Measurements from ENCODE around the gene CHPF.

The CHPF gene

DNA sequence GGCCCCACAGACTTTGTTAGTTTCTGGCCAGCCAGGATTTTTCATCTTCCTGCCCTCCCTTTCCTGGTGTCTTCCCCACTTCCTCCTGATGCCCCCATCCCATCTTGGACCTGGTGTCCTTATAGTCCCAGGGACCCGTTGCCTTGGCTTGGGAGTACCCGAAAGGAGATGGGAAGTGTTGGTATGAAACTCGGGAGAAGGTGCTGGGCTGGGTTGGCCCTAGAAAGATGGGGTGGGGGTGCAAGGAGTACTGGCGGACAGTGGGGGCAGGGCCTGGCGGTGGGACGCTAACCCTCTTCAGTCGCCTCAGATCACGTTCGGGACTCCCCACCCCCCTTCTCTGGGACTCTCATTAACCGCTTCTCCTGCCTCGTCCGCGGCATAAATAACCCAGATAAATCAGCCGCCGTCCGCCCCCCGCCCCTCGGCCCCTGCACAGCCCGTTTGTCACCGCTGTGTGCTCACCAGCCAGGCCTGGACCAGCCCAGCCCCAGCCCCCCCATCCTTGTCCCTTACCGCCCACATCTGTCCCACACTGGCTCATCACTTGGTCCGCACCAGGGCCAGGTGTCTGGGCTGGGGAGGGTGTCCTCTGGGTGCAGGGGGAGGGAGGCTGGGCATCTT is 33.0 kb downstream of the CHPF start:
- DNase-seq = no peak

GRCh38 chr2:219509780-219510511 is 33.7 kb downstream of the CHPF start:
- peak; percentile 78 for DNase-seq

- DNase-seq = no peak
Measured at GRCh38 chr2:219508971-219509779, 34.4 kb downstream of the CHPF start.

- no peak for DNase-seq
Measured at GRCh38 chr2:219508444-219508734, 35.2 kb downstream of the CHPF start.

- DNase-seq = no peak
Measured at GRCh38 chr2:219507581-219508443, 35.8 kb downstream of the CHPF start.

DNA sequence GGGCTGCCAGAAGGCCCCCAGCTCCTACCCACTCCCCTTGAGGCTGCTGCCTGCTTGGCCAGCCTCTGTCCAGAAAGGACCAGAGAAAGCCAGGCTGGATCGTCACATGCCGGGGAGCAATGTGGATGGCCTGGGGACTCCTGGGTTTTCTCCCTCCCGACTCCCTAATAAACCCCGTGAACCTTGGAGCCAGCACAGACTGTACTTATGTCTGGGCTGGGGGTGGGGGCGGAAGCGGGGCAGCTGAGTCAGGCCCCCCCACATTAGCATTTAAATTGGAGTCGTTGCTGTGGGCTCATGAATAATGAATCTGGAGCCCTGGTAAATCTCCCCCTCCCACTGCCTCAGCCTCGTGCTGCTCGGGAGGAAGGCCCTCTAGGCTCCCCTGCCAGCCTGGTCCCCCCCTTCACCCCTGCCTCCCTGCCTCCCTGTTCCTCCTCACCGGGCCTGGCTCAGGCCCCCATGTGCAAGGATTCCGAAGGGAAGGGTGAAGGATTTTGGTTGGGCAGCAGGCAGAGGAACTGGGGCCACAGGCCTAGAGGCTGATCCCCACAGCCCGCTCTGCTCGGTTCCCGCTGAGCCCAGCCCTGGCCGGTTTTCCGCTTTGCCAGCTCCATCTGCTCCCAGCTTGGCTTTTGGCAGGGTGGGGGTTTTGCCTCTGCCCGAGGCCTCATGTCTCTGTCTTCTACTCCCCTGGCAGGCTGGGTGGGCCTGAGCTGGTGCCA is 36.6 kb downstream of the CHPF start:
- no peak for DNase-seq

DNA sequence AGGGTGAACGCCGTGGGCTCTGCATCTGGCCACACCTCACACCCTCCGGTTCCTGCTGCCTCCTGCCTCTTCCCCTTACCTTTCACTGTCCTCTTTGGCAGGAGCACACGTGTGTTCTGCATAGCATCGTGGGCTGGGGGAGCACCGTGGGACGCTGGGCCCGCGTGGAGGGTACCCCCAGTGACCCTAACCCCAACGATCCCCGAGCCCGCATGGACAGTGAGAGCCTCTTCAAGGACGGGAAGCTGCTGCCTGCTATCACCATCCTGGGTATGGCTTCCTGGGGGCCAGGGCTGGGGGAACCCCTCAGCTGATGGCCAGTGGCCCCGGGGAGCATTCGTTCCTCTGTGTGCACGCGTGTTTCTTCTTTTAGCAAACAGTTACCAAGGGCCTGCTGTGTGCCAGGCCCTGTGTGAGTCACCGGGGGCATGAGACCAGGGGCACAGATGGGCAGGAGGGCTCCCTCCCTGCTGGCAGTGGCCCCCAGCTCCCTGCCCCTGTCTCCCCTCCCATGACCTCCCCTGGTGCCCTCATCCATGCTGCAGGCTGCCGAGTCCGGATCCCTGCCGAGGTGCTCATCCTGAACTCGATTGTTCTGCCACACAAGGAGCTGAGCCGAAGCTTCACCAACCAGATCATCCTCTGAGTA is 37.3 kb downstream of the CHPF start:
- no peak for DNase-seq

DNA sequence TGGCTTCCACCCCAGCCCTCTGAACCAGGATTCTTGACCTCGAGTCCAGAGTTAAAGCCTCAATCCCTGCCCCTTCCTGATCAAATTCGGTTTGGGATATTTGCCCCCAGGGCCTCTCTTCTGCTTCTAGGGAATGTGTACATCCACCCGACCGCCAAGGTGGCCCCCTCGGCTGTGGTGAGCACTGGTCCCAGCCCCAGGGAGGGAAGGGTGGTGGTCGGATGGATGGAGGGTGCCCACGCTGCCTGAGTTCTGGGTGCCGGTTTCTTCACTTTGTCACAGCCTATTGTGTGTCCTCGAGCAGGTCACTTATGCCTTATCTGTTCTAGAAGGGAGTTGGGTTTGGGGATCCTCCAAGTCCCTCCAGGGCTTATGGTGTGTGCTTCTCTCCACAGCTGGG is 38.0 kb downstream of the CHPF start:
- DNase-seq = no peak

DNA sequence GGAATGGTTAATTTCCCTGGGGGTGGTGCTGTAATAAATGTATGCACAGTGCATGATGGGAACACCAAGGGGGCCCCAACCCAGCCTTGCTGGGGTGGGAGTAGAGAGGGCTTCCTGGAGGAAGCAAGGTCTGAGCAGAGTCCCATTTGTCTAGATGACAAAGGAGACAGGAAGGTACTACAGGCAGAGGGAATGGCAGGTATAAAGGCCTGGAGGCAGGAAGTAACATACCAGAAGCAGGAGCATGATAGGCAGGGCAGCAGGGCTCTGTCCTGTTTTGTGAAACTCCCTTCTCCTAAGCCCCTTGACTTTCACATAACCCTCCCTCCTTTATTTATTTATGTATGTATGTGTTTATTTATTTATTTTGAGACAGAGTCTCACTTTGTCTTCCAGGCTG is 41.0 kb downstream of the CHPF start:
- DNase-seq = no peak

- no peak for DNase-seq
Measured at GRCh38 chr2:219501849-219502248, 41.8 kb downstream of the CHPF start.

DNA sequence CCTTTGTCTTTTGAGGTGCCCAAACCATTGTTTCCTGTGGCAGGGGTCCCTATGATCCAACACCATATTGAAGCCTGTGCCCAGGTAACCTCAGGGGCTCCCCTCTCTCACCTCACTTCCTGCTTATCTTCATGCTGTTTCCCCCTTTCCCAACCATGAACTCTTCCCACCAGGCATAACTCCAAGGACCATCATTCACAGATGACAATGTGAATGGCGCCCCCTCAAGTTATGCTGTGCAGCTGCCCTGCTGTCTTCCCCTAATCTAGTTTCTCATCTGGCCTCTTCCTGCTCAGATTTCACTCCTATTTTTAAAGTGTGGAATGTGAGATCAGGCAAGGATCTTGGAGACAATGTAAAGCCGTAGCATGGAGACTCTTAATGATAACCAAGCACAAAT is 43.5 kb downstream of the CHPF start:
- no peak for DNase-seq

DNA sequence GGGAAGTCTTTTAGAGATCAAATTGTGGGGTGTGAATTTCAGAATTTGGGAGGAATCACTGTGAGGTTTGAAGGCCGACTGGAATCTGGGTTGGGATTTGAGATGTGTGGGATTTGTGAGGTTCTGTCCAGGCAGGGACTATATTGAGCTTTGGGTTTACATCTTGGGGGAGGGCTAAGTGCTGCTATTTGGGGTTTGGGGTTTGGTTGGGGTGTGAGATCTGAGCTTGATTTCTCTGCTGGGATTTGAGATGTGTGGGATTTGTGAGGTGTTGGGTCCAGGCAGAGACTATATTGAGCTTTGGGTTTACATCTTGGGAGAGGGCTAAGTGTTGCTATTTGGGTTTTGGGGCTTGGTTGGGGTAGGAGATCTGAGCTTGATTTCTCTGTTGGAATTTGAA is 44.1 kb downstream of the CHPF start:
- DNase-seq = no peak

GRCh38 chr2:219499058-219499307 is 44.6 kb downstream of the CHPF start:
- no peak for DNase-seq

DNA sequence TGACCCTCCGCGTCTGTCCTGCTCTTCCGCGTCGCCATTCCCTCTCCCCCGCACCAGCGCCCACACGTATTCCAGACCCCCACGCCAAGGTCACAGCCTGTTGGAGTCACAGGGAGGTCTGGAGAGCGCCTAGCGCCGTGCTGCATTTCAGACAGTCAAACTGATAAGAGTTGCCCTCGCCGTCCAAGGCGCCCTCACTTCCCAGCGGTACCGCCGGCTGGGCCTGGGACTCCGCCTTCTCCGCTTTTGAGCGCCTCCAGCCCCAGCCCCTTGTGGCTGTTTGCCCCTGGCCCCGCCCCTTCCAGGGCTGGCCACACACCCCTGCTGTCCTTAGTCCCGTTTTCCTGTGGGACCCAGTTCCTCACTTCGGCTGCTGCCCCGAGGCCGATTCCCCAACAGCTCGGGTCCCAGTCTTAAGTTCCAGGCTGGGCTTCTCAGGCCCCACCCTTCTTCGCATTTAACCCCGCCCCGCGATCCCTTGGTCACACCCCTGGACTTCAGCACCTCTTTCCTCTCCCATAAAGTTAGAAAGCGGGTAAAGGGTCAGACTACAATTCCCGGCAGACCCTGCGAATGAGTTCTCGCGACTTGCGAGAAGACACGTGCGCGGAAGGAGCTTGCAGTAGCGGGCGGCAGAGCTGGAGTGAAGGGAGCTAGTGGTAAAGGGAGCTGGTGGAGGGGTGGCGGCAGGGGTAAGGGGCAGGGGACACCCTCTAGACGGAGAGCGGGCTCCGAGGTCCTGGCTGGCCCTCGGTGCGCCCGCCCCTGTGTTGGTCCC is 45.1 kb downstream of the CHPF start, which contains the start of gene GMPPA:
Gene GMPPA (plus strand): TSS at position 612 of the 778 bp plus-strand sequence. CDS start 1,085 bp downstream, outside the sequence.
- peak; percentile 96 for DNase-seq

- DNase-seq = no peak
Measured at GRCh38 chr2:219497495-219498279, 45.9 kb downstream of the CHPF start.

DNA sequence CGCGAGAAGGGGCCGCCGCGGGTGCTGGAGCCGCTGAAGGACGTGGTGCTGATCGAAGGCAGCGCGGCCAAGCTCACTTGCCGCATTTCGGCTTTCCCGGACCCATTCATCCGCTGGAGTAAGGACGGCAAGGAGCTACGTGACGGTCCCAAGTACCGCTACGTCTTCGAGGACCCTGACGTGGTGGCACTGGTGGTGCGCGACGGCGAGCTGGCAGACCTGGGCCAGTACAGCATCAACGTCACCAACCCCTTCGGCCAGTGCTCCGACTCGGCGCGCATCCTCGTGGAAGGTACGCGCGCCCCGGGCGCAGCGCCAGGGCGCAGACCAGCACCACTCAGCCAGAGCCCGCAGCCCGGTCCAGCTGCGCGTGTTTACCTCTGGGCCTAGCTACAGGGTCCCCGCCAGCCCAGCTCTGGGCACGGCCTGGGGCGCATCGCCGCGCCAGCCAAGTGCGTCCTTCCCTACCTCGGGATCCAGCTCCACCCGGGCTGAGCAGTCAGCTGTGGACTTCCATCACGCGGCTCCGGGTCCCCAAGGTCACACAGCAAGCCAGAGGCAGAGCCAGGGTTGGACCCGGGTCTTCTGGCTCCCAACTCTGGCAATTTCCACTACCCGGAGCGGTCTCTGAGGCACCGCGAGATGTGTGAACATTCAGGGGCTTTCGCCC is 46.6 kb downstream of the CHPF start:
- DNase-seq = no peak

- no peak for DNase-seq
Measured at GRCh38 chr2:219496247-219496824, 47.3 kb downstream of the CHPF start.

- DNase-seq = peak; percentile 79
Measured at GRCh38 chr2:219495531-219496122, 48.0 kb downstream of the CHPF start.

GRCh38 chr2:219494952-219495530 is 48.6 kb downstream of the CHPF start:
- DNase-seq = no peak
